ENCODE measurements around the gene GALNTL6. TPM values are rescaled to one million over a fixed set of nuclear protein-coding genes. Genes with fewer than 3 reads are reported as not detected.

The GALNTL6 gene
- total RNA-seq, 1 donor from 2014 or later, result 0.61 TPM

- H3K27me3 Mint-ChIP-seq (ENCODE audit: low read depth, unreplicated experiment), result no peaks in the 10 kb centered on the region
- TF ChIP-seq, protein P1, sequence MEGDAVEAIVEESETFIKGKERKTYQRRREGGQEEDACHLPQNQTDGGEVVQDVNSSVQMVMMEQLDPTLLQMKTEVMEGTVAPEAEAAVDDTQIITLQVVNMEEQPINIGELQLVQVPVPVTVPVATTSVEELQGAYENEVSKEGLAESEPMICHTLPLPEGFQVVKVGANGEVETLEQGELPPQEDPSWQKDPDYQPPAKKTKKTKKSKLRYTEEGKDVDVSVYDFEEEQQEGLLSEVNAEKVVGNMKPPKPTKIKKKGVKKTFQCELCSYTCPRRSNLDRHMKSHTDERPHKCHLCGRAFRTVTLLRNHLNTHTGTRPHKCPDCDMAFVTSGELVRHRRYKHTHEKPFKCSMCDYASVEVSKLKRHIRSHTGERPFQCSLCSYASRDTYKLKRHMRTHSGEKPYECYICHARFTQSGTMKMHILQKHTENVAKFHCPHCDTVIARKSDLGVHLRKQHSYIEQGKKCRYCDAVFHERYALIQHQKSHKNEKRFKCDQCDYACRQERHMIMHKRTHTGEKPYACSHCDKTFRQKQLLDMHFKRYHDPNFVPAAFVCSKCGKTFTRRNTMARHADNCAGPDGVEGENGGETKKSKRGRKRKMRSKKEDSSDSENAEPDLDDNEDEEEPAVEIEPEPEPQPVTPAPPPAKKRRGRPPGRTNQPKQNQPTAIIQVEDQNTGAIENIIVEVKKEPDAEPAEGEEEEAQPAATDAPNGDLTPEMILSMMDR (IDR thresholded peaks at IDR 0.05; ENCODE audit: insufficient read depth, low read depth, low read length), result no peak
- no peak for TF ChIP-seq EZH2 (IDR thresholded peaks at IDR 0.05; ENCODE audit: insufficient read depth, low read length)
- no peak overlapping the region for H3K4me3 Mint-ChIP-seq (ENCODE audit: unreplicated experiment)
- Histone ChIP-seq H2AFZ (ENCODE audit: low read depth, low read length) (no peak overlapping the region), H3K79me2 (ENCODE audit: insufficient read depth, low read length) (no peaks in the 10 kb centered on the region), H3K9me3 (ENCODE audit: insufficient read depth, low read depth, low read length) (peaks cover 7% of the 10 kb centered on the region), H3K27ac (ENCODE audit: low read depth, low read length) (no peak overlapping the region), H3K4me2 (ENCODE audit: low read length) (no peak overlapping the region), H4K20me1 (ENCODE audit: insufficient read depth, low read length) (no peaks in the 10 kb centered on the region), H3K36me3 (ENCODE audit: insufficient read depth, low read length) (no peaks in the 10 kb centered on the region), H3K27me3 (ENCODE audit: insufficient read depth, low read length) (no peaks in the 10 kb centered on the region), H3K4me3 (ENCODE audit: insufficient read depth, low read depth, low read length) (no peak overlapping the region), H3K9ac (ENCODE audit: low read length) (no peak overlapping the region), H3K4me1 (ENCODE audit: insufficient read depth, low read length) (no peaks in the 10 kb centered on the region)
- no peaks in the 10 kb centered on the region for H3K4me1 Mint-ChIP-seq (ENCODE audit: low read depth, unreplicated experiment)
- peaks cover 25% of the 10 kb centered on the region for H3K9me3 Mint-ChIP-seq (ENCODE audit: unreplicated experiment)
- DNase-seq (ENCODE audit: low read depth) (no peak), FAIRE-seq (no peak)
- no peak overlapping the region for H3K27ac Mint-ChIP-seq (ENCODE audit: unreplicated experiment)
- no peaks in the 10 kb centered on the region for H3K36me3 Mint-ChIP-seq (ENCODE audit: low read depth, unreplicated experiment)
These were observed 921.4 kb downstream of the GALNTL6 start for GRCh38 chr4:172734555-172734954.

- no peak for FAIRE-seq
- no peak overlapping the region for H2AFZ ChIP-seq (ENCODE audit: low read depth, low read length)
- peaks cover 7% of the 10 kb centered on the region for H3K9me3 ChIP-seq (ENCODE audit: insufficient read depth, low read depth, low read length)
- H3K27me3 ChIP-seq (ENCODE audit: insufficient read depth, low read length), result no peaks in the 10 kb centered on the region
- peaks cover 25% of the 10 kb centered on the region for H3K9me3 Mint-ChIP-seq (ENCODE audit: unreplicated experiment)
- no peak overlapping the region for H3K27ac ChIP-seq (ENCODE audit: low read depth, low read length)
- H3K4me1 ChIP-seq (ENCODE audit: insufficient read depth, low read length), result no peaks in the 10 kb centered on the region
- H3K36me3 ChIP-seq (ENCODE audit: insufficient read depth, low read length), result no peaks in the 10 kb centered on the region
- H3K27ac Mint-ChIP-seq (ENCODE audit: unreplicated experiment), result no peak overlapping the region
- no peaks in the 10 kb centered on the region for H4K20me1 ChIP-seq (ENCODE audit: insufficient read depth, low read length)
- no peak for DNase-seq (ENCODE audit: low read depth)
- no peak overlapping the region for H3K4me3 Mint-ChIP-seq (ENCODE audit: unreplicated experiment)
- H3K4me1 Mint-ChIP-seq (ENCODE audit: low read depth, unreplicated experiment), result peaks cover 2% of the 10 kb centered on the region
- no peaks in the 10 kb centered on the region for H3K79me2 ChIP-seq (ENCODE audit: insufficient read depth, low read length)
- H3K4me2 ChIP-seq (ENCODE audit: low read length), result no peak overlapping the region
- TF ChIP-seq, protein P1 (IDR thresholded peaks at IDR 0.05; ENCODE audit: insufficient read depth, low read depth, low read length), result no peak
- no peak for TF ChIP-seq EZH2 (IDR thresholded peaks at IDR 0.05; ENCODE audit: insufficient read depth, low read length)
- no peaks in the 10 kb centered on the region for H3K27me3 Mint-ChIP-seq (ENCODE audit: low read depth, unreplicated experiment)
- no peak overlapping the region for H3K4me3 ChIP-seq (ENCODE audit: insufficient read depth, low read depth, low read length)
- no peak overlapping the region for H3K9ac ChIP-seq (ENCODE audit: low read length)
- H3K36me3 Mint-ChIP-seq (ENCODE audit: low read depth, unreplicated experiment), result no peaks in the 10 kb centered on the region
These were observed 922.8 kb downstream of the GALNTL6 start for GRCh38 chr4:172736046-172736445.

DNA sequence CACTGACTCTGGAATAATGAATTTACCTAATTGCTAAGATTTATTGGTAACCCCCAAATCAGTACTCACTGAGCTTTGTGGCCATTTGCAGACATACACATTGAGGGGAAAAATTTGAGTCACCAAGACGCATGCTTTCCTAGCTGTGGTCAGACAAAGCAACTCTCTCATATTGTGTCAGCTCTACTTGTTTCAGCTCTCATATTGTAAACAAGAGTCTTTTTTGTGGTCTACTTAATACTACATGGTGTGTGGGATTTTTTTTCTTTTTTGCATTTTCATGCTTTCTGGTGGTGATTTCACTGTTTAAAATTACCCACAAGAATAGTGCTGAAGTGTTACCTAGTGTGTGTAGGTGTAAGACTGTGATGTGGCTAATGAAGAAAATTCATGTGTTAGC is 927.2 kb downstream of the GALNTL6 start:
- no peak overlapping the region for H2AFZ ChIP-seq (ENCODE audit: low read depth, low read length)
- H3K9ac ChIP-seq (ENCODE audit: low read length), result no peak overlapping the region
- H3K27me3 ChIP-seq (ENCODE audit: insufficient read depth, low read length), result no peaks in the 10 kb centered on the region
- Mint-ChIP-seq H3K9me3 (ENCODE audit: unreplicated experiment) (peaks cover 8% of the 10 kb centered on the region), H3K27ac (ENCODE audit: unreplicated experiment) (no peak overlapping the region), H3K27me3 (ENCODE audit: low read depth, unreplicated experiment) (no peaks in the 10 kb centered on the region), H3K4me3 (ENCODE audit: unreplicated experiment) (no peak overlapping the region), H3K4me1 (ENCODE audit: low read depth, unreplicated experiment) (peaks cover 2% of the 10 kb centered on the region), H3K36me3 (ENCODE audit: low read depth, unreplicated experiment) (no peaks in the 10 kb centered on the region)
- no peaks in the 10 kb centered on the region for H3K9me3 ChIP-seq (ENCODE audit: insufficient read depth, low read depth, low read length)
- H3K27ac ChIP-seq (ENCODE audit: low read depth, low read length), result no peak overlapping the region
- no peak overlapping the region for H3K4me3 ChIP-seq (ENCODE audit: insufficient read depth, low read depth, low read length)
- H3K79me2 ChIP-seq (ENCODE audit: insufficient read depth, low read length), result no peaks in the 10 kb centered on the region
- H3K4me2 ChIP-seq (ENCODE audit: low read length), result no peak overlapping the region
- FAIRE-seq, result no peak
- H3K4me1 ChIP-seq (ENCODE audit: insufficient read depth, low read length), result no peaks in the 10 kb centered on the region
- TF ChIP-seq, protein P1 (IDR thresholded peaks at IDR 0.05; ENCODE audit: insufficient read depth, low read depth, low read length), result no peak
- no peak for TF ChIP-seq EZH2 (IDR thresholded peaks at IDR 0.05; ENCODE audit: insufficient read depth, low read length)
- DNase-seq (ENCODE audit: low read depth), result peak; percentile 8
- H3K36me3 ChIP-seq (ENCODE audit: insufficient read depth, low read length), result no peaks in the 10 kb centered on the region
- no peaks in the 10 kb centered on the region for H4K20me1 ChIP-seq (ENCODE audit: insufficient read depth, low read length)
